HuH-7.5 (cell line): ENCODE results near the gene CTNNA3.

Experiments
- DNase-seq: peaks from one replicate; pipeline ENCODE4 v3.0.0; 2011; ENCODE audit warnings: low spot score

The CTNNA3 gene

DNA sequence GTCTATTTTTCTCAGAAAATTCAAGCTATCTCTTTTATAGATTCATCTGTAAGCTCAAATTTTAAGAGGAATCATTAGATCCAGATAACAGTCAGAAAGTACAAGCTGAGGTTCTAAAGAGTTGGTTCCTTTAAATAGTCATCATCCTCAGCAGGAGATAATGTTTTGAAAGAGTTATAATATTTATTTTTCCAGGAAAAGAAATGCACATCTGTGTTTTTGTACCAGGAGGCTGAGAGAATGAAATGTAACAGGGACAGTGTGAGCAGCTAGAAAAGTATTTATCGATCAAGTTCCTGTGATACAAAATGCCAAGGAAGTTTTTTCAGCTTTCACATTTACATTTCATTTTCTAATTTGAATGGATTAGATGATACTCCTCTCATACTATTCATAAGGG is 890.4 kb downstream of the CTNNA3 start:
- no peak for DNase-seq

DNA sequence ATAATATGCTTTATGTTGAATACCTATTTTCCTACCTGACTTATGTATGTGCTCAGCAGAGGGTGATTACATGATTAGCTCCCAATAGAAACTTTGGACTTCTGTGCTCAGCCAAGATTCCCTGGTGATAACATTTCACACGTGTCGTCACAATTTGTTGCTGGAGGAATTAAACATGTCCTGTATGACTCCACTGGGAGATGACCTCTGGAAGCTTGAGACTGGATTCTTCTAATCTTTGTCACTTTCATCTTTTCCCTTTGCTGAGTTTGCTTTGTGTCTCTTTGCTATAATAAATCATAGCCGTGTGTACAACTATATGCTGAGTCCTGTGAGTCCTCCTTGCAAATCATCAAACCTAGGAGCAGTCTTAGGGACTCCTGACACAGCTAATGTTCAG is 891.0 kb downstream of the CTNNA3 start:
- no peak for DNase-seq

DNA sequence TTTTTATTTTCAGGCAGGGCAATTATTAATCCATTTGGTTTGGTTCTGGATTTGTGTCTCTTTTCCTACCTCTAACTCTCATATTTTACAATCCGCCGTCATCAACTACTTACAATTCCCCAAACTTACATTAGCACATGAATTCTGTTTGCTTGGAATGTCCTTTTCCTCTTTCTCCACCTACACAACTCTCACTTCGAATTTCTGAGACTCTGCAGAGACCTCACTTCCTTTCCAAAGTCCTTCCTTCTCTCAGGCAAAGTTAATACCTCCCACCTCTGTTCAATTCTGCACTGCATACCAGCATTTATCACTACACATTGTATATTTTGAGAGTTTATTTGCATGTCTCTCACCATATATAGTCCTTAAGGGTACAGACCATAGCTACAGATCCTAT is 892.8 kb downstream of the CTNNA3 start:
- DNase-seq = no peak

DNA sequence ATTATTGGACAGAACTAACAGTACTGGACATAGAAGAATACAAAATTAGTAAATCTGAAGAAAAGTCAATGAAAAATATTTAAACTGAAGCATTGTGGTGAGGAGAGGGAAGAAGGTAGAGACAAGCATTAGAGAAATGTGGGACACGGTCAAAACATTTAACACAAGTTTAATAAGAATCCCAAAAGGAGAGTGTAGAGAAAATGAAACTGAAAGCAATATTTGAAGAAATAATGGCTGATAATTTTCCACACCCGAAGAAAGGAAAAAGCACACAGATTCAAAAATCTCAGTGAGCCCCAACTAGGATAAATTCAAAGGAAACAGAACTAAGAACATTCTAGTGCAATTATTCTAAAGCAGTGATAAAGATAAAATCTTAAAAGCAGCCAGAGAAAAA is 896.5 kb downstream of the CTNNA3 start:
- DNase-seq = no peak

DNA sequence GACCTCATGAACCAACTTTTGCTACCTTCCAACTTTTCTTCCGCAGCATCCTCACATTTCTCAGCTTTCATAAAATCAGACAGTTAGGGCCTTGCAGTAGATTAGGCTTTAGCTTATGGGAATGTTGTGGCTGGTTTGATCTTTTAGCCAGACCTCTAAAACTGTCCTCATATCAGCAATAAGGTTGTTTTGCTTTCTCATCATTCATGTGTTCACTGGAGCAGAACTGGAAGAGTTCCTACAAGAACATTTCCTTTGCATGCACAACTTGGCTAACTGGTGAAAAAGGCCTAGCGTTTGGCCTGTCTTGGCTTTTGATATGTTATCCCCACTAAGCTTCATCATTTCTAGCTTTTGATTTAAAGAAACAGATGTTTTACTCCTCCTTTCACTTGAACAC is 900.1 kb downstream of the CTNNA3 start:
- DNase-seq = no peak

DNA sequence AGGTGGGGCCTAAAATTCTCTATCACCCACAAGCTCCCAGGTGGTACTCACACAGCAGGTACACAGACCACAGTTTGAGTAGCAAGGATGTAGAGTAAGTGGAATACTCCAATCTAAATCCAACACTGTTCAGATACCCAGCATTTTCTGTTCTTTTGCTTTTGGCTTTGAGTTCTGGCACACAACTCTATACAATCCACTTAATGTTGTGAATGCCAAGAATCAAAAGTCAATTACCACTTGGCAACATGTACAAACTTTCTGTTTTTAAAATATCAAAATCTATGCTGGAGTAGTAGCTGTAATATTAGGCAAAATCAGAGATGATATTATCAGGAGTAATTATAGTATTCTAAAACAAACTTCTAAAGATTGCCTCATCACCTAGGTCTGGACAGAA is 903.6 kb downstream of the CTNNA3 start:
- DNase-seq = no peak

DNA sequence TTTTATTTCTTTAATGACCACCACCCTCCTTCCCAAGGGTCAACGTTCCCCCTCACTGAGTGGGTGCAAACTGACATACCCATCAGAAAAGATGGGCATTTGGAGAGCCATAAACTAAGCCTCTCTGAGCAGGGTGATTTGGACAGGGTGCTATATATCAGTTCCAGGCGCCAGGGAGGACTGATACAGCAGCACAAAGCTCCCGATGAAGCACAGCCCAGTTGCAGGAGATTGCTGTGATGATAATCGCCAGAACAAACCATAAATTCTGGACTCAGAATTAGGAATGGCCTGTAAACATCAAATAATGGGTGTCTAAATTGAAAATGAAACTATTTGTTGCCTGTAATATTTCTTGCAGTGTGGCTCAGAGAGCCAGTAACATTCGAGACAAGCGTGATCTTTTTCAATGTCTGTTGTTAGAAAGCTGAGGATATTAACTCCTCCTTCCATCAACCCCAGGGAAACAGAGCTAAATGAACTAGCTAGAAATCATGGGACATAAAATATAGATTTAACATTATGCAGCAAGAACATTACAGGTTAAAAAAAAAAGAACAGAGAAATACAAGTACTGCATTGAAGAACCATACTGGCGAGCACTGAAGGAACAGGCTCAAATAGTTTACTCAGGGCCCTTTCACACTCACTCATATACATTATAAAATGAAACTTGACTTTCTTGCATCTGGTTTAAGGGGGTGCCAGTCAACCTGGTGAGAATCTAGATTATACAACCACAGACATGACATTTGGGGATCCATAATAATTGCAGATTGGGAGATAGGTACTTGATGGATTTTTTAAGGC is 907.6 kb downstream of the CTNNA3 start:
- DNase-seq = no peak

DNA sequence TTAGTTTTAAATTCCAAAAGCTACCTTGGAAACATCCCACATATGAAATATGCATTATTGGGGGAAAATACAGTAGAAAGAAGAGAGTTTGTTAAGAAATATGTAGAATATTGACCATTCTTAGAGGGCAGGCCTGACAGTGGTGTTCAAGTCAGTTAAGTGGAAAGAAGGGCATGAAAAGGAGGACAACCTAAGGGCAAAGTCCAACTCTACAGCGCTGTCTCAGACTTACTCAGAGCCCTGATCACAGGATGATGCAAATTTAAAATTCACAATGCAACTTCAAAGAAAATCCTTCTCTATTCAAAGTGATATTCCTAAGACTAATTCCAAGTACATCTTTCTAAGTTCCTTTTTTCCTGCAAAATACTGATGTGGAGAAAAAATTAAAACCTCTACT is 909.3 kb downstream of the CTNNA3 start:
- no peak for DNase-seq

DNA sequence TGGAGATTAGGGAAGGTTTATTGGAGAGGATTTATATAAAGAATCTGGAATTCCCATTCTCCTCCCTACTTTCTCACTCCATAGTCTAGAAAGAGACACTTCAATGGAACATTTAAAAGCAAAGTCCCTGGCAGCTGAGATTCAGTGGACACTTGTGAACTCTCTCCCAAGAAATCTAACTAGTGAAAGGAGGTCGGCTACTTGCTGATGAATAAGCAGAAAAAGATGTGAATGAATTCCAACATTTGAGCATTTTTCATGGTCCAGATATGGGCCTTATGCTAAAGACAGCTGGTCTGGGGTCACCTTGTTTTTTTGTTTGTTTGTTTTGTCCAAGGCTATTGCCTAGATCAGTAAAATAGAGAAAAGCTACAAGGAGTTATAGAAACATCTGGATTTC is 911.2 kb downstream of the CTNNA3 start:
- DNase-seq = no peak

DNA sequence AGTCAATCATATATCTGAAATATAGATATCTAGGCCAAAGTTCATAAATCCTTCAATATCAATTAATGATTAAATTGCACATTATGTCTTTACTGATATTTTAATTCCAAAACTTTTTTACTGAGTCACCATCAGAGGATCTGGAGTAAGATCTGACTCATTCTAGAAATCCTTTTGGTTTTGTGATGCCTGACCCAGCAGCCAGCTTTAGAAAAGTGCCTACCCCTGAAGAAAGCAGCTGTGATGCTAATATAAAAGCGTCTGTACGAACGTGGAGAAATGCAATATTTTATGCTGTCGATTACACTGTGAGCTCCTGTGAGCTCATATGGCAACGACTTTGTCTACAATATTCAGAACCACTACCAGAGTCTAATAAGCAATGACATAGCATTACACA is 912.7 kb downstream of the CTNNA3 start:
- DNase-seq = no peak

DNA sequence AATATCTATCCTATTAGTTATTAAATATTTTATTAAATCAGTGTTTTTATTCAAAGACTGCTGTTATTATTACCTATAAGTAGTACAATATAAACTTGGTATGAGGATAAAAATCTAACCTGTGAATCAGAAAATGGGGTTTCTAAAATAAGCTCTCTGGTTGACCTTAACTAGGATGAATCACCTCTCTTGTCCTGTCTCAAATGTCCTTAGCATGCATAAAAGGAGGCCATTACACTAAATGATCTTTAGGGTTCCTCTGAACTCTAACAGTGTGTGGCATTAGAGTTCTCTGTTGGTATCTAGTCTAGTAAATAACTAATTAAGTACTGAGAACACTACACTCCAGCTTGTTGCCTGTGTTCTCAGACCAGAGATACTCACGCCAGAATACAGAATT is 913.2 kb downstream of the CTNNA3 start:
- no peak for DNase-seq

DNA sequence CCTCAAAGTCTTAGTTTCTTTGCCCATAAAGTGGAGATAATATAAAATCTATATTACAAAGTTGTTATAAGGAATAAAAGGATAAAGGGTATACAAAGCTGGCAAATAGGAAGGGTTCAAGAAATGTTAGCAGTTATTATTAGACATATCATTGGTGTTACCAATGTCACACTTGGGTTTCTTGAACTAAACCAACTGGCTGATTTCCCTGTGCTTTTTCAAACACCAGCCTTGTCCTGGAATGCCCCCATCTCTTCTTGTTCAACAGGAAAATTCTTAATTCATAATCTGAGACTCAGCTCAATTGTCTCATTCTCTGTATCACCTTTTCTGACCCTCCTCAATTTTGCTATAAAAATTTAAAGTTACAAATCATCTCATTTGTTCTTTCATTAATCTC is 913.9 kb downstream of the CTNNA3 start:
- no peak for DNase-seq

DNA sequence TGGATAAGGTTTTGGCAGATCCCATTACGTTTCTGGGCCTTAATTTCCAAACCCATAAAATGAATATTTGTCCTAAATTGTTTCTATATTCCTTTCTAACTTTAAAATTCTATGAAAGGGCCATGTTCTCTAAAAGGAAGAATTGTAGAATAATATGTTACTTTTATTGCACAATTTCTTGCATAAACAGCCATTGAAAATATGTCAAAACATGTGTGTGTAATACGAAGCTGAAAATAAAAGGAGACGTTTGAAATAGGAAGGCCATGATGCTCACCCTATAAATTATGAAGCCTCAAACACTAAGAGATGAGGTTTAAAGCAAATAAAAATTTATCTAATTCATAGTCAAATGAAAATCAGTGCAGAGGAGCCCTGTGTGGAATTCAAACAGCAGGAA is 915.2 kb downstream of the CTNNA3 start:
- no peak for DNase-seq

DNA sequence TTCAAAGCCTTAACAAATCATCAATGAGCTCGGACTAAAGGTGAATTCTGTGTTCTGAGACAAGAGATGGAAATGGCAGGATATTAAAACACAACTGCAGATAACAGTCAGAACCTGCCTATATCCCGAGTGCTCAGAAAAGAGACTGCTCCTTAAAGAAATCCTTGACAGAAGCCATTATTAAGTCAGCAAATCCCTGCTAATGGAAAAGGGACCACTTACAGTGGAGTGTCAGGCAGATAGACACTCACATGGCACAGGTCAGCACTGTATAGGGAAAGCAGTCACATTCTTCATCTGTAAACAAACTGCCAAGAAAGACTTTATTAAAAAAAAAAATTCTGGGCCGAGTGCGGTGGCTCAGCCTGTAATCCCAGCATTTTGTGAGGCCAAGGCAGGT is 917.6 kb downstream of the CTNNA3 start:
- DNase-seq = no peak

DNA sequence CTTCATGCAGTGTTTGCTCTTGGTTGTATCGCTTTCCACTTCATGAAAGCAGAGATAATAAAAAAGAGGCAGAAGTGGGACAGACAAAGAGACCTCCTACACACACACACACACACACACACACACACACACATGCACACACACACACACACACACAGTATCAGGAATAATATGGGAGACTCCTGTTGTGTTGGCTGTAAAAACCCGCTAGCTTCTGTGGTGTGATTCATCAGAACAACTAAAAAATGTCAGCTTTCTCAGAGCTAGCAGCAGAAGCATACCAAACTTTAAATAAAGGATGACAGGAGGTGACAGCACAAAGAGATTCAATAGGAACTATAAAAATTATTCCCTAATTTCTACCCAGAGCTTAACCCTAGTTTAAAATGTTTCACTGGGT is 918.3 kb downstream of the CTNNA3 start:
- DNase-seq = no peak

DNA sequence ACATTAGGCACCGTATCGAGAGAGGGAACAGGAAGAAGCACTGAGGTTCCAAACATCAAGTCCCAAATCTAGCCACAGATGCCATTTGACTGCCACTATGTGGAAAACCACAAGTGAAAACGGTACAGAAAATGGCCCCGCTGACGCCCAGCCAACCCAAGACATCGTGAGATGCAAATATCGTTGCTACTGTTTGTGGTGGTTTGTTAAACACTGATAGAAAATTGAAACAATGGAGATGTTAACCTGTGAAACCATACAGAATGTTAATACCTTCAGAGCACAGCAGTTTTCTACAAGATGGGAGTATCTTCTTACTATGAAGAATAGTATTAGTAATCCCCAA is 922.5 kb downstream of the CTNNA3 start:
- no peak for DNase-seq

DNA sequence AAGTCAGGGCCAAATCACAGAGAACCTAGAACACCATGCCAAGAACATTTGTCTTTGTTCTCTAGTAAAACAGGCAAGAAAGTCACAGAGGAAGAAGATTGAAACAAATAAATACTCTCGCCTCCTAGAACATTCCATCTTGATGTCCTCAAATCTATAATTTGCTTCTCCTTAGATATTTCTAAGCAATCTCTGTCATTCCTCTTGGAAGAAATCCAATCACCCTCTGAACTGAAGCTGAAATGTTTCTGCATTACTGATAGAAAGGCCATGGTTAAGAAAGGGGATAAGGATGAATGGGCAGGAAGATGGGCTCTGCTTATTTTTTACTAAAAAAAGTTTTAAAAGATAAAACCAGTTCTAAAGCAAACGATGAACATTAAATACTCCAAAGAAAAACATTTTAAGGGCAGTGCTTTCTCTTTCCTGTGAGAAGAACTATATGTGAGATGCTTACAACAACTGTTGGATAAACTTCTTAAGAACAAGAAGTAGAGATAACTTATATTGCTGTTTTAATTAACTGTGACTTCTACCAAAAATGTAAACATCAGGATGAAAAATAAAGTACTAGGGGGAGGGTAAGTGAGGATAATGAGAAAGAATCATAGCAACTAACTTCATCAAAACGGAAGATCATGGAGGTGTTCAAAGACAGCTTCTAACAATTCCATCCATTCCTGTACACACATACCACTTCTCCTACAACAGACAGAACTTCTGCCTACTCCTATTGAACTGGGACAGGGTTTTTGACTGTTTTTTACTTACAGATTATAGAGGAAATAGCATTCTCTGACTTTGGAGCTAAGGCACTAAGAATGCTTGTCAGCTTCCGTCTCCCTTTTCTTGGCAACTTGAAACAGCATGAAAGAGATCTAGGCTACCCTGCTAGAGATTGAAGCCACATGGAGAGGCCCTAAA is 923.2 kb downstream of the CTNNA3 start:
- no peak for DNase-seq

DNA sequence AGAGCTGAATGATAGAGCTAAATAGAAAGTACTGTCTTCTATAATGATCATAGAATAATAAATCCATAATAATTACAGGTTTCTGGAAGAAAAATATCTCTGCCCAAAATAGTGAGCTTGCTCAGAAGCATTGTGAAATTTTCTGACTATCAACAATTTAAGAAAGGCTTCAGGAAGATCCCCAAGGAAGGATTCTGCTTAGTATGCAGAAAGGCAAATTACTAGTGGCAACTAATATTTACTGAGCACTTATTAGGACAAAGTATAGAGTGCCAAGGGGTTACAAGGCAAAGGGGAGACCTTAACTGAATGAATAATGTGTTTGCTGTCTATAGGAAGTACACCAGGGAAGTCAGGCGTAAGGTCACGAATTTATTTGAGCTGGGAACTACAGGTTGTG is 928.3 kb downstream of the CTNNA3 start:
- DNase-seq = no peak

DNA sequence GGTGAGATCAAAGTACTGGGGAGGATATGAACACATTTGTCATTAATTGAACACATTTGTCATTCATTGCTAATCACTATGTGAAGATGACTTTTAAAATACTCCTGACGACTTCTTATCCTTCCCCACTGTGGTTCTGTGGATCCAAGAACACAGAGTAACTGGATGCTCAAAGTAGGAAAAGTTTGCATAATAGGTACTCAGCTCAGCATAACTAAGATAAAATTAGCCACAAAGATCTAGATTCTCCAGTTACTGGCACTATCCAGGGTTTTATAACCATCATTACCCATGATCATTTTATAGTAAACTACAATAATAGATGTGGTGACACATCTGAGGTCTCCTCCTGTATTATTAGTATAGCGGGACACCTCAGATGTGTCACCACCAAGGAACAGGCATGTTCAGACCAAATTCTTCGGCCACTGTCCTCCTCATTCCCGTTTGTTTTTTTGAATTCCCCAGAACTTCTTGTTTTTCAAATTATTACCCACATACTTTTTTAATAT is 933.7 kb downstream of the CTNNA3 start:
- DNase-seq = no peak

DNA sequence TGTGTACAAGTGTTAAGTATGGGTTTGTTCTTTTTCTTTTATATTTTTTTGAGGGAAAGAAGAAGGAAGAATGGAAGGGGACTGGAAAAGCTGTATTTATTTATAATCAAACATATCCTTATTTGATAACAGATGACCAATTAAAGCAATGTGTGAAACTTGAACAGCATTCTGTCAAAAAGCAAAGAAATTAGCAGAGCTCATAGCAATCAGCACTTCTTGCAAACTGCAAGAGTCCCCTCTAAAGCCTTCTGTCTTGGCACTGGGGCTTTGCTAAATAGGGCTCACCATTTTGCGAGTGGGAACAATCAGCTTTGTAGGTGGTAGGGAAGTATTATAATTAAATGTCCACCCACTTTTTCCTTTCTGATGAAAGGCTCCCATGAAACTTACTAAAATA is 935.1 kb downstream of the CTNNA3 start:
- no peak for DNase-seq

DNA sequence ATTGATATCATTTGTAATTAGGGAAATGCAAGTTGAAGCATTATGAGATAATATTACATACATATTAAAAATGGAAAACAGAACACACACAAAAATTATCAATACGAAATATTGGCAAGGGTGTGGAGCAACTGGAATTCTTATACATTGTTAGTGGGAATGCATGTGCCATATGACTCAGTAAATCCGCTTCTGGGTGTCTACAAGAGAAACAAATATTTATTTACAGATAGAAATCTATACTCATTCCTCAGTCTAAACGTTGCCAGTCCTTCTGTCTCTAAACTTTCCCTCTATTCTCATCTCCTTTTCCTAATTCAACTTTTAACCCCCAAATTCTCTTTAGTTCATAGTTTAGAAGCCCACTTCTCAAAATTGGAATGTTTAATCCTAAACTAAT is 940.5 kb downstream of the CTNNA3 start:
- no peak for DNase-seq

DNA sequence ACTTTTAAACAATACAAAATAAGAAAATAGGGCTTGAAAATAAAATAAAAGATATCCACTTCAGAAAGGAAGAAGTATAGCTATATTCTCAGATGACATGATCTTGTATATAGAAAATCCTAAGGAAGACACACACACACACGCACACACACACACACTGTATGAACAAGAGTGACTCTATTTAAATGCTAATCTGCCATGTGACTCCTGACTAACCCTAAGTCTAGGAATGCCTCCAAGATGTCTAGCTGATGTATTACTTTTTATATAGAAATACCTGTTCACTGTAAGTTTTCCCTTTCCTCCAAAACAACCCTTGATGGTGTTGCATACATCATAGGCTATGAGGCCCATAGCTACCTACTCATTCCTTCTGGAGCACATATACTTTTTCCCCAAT is 943.3 kb downstream of the CTNNA3 start:
- DNase-seq = no peak

DNA sequence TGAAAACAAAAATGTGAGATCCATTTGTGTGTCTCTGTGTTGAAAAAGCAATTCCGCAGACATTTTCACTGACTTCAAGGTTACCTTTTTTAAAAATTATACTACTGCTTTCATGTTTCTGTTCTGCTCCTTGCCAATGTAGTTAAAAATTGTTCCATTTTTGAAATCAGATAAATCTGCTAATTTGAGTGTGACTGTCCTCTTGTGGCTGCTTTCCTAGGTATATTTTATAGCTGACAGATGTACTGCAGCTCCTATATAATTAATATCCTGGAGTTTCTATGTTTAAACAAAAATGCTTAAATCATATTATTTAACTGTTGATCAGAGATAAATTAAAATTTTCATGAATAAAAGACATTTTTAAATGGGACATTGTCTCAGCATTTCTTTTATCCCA is 947.8 kb downstream of the CTNNA3 start:
- no peak for DNase-seq
